ENCODE data around the gene DDX3X. TPM values are rescaled to one million over a fixed set of nuclear protein-coding genes. Genes with fewer than 3 reads are reported as not detected.

DDX3X gene
- total and polyA plus RNA-seq, 10 of the 15 experiments (the other 5 are each of a cell fraction or from before 2014, with no cell fraction given) = 52.0 to 283 (median 172) TPM

DNA sequence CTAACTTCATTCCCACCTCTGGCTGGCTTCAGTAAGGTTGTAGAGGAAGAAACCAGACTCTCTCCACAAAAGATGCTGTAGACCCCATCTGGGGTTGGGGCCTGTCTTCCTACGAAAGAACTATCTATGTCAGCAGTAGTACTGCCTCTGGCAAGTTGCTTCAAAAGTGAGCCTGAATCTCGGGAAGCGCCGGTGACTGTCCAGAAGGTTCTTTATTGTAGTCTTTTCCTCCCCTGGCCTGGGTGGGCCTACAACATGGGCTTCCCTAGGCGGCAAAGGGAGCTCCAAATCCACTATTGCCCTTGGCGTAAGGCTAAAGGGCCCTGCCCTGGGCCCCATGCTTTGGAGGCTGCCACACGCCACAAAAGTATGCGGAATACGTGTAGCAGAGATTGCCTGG, 74.6 kb downstream of the DDX3X start:
- H3K79me2 ChIP-seq (ENCODE audit: control insufficient read depth, insufficient read depth, low read length) = no peaks in the 10 kb centered on the region
- WGBS (ENCODE audit: insufficient coverage, insufficient replicate concordance, low lambda C conversion rate, missing lambda C conversion rate) = 53% methylated on average over 9 of the region's 9 CpGs
- no peak overlapping the region for H3K27ac ChIP-seq (ENCODE audit: control insufficient read depth, insufficient read depth)
- H3K9ac ChIP-seq (ENCODE audit: control insufficient read depth, insufficient read depth, low read length) = no peak overlapping the region
- intact Hi-C loops (cut with micrococcal nuclease; ENCODE audit: unreplicated experiment) (no loop called here), in situ Hi-C loops (cut with MboI) (no loop called here)
- no TSS peak for BruUV-seq (replicated peaks)
- no peaks in the 10 kb centered on the region for H3K9me3 ChIP-seq (replicated peaks; ENCODE audit: control insufficient read depth, insufficient read depth, low read length)
- no peak for TF ChIP-seq RAD51 (IDR thresholded peaks at IDR 0.05)
- no peak for TF ChIP-seq POLR2AphosphoS5 (IDR thresholded peaks at IDR 0.05; ENCODE audit: low read length)
- TF ChIP-seq, protein P1, sequence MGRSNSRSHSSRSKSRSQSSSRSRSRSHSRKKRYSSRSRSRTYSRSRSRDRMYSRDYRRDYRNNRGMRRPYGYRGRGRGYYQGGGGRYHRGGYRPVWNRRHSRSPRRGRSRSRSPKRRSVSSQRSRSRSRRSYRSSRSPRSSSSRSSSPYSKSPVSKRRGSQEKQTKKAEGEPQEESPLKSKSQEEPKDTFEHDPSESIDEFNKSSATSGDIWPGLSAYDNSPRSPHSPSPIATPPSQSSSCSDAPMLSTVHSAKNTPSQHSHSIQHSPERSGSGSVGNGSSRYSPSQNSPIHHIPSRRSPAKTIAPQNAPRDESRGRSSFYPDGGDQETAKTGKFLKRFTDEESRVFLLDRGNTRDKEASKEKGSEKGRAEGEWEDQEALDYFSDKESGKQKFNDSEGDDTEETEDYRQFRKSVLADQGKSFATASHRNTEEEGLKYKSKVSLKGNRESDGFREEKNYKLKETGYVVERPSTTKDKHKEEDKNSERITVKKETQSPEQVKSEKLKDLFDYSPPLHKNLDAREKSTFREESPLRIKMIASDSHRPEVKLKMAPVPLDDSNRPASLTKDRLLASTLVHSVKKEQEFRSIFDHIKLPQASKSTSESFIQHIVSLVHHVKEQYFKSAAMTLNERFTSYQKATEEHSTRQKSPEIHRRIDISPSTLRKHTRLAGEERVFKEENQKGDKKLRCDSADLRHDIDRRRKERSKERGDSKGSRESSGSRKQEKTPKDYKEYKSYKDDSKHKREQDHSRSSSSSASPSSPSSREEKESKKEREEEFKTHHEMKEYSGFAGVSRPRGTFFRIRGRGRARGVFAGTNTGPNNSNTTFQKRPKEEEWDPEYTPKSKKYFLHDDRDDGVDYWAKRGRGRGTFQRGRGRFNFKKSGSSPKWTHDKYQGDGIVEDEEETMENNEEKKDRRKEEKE (IDR thresholded peaks at IDR 0.05) = no peak
- no peak for TF ChIP-seq MXI1 (IDR thresholded peaks at IDR 0.05; ENCODE audit: low read depth, low read length)
- TF ChIP-seq KDM1A (IDR thresholded peaks at IDR 0.05; ENCODE audit: borderline replicate concordance) = no peak
- TF ChIP-seq GABPA (IDR thresholded peaks at IDR 0.05; ENCODE audit: low read depth) = no peak
- no peak for TF ChIP-seq CBFB (IDR thresholded peaks at IDR 0.05; ENCODE audit: low read depth)
- TF ChIP-seq ZNF207 (IDR thresholded peaks at IDR 0.05; ENCODE audit: borderline replicate concordance) = no peak
- TF ChIP-seq MYC (IDR thresholded peaks at IDR 0.05; ENCODE audit: insufficient read depth, insufficient read length, insufficient replicate concordance, low read length, severe bottlenecking) = no peak
- TF ChIP-seq IKZF2 (IDR thresholded peaks at IDR 0.05) = no peak
- no peak for TF ChIP-seq ASH2L (IDR thresholded peaks at IDR 0.05; ENCODE audit: borderline replicate concordance, low read depth)
- TF ChIP-seq SKIL (IDR thresholded peaks at IDR 0.05; ENCODE audit: low read depth, poor library complexity, severe bottlenecking) = no peak
- TF ChIP-seq, protein P2, sequence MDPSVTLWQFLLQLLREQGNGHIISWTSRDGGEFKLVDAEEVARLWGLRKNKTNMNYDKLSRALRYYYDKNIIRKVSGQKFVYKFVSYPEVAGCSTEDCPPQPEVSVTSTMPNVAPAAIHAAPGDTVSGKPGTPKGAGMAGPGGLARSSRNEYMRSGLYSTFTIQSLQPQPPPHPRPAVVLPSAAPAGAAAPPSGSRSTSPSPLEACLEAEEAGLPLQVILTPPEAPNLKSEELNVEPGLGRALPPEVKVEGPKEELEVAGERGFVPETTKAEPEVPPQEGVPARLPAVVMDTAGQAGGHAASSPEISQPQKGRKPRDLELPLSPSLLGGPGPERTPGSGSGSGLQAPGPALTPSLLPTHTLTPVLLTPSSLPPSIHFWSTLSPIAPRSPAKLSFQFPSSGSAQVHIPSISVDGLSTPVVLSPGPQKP (IDR thresholded peaks at IDR 0.05; ENCODE audit: low read depth, low read length) = no peak
- TF ChIP-seq LARP7 (IDR thresholded peaks at IDR 0.05) = no peak
- TF ChIP-seq EZH2 (IDR thresholded peaks at IDR 0.05; ENCODE audit: borderline replicate concordance, control insufficient read depth, low read depth, low read length) = no peak
- no peaks in the 10 kb centered on the region for H3K36me3 ChIP-seq (ENCODE audit: control insufficient read depth in 2 of 2, insufficient read depth in 2 of 2, low read length in 1 of 2)
- DNase-seq (ENCODE audit: low read depth, low spot score) = no peak
- POLR2A ChIA-PET = no interaction called here
- RAD21 ChIA-PET (ENCODE audit: unreplicated experiment) = no interaction called here
- CTCF ChIA-PET = no interaction called here
- no peak overlapping the region for H3K4me2 ChIP-seq (ENCODE audit: control insufficient read depth, insufficient read depth)
- no peak for FAIRE-seq
- SMC1A ChIA-PET (ENCODE audit: uncharacterized antibody, unreplicated experiment) = no interaction called here
- no peak for ATAC-seq
- H4K20me1 ChIP-seq (ENCODE audit: control insufficient read depth, insufficient read depth) = no peaks in the 10 kb centered on the region
- no peak overlapping the region for H3K4me3 ChIP-seq
- no peaks in the 10 kb centered on the region for H3K4me1 ChIP-seq (ENCODE audit: control insufficient read depth, insufficient read depth, low read length)
- no peaks in the 10 kb centered on the region for H3K27me3 ChIP-seq (replicated peaks in 1 of 2; ENCODE audit: control insufficient read depth in 2 of 2, insufficient read depth in 2 of 2, low read length in 1 of 2)
- H2AFZ ChIP-seq (ENCODE audit: control insufficient read depth, low read depth, low read length) = no peak overlapping the region

All from GM12878 (cell line).